Islet precursor cell (in vitro differentiated cells): Measurements from ENCODE around the gene ZNF142.
A peak's percentile ranks its signal among the peaks of the same experiment; 100 is the strongest.

Source experiments
- DNase-seq: peaks from one replicate; pipeline ENCODE4 v3.0.0-alpha.2; 2018

Gene ZNF142

GRCh38 chr2:218659258-218659987 lies at the start of gene ZNF142, which contains the start of gene BCS1L:
TSS of gene ZNF142 (minus strand) at chr2:218659623. CDS start at chr2:218656429, 3,194 bp downstream.
TSS of gene BCS1L (plus strand) at chr2:218659683. CDS start at chr2:218660988, 1,305 bp downstream.
- peak; percentile 95 for DNase-seq

- DNase-seq = no peak
These were observed 48.7 kb upstream of the ZNF142 start for GRCh38 chr2:218708086-218708485.

GRCh38 chr2:218703341-218703740 lies 43.9 kb upstream of the ZNF142 start:
- no peak for DNase-seq

- DNase-seq = no peak
These were observed 42.4 kb upstream of the ZNF142 start for GRCh38 chr2:218701806-218702205.

- DNase-seq = no peak
These were observed 39.5 kb upstream of the ZNF142 start for GRCh38 chr2:218698885-218699284.

- DNase-seq = peak; percentile 86
These were observed 35.2 kb upstream of the ZNF142 start for GRCh38 chr2:218694405-218695145.

- DNase-seq = no peak
These were observed 31.8 kb upstream of the ZNF142 start for GRCh38 chr2:218691234-218691633.

GRCh38 chr2:218687400-218688060 lies 28.1 kb upstream of the ZNF142 start:
- peak; percentile 86 for DNase-seq

GRCh38 chr2:218680061-218680460 lies 20.6 kb upstream of the ZNF142 start:
- no peak for DNase-seq

- no peak for DNase-seq
These were observed 19.7 kb upstream of the ZNF142 start for GRCh38 chr2:218679119-218679518.

- peak; percentile 95 for DNase-seq
These were observed 12.5 kb upstream of the ZNF142 start, which contains the start of the genes RNF25 and STK36 for GRCh38 chr2:218671654-218672566. TSS of gene RNF25 (minus strand) at chr2:218672002. CDS start at chr2:218671970, 32 bp downstream. TSS of gene STK36 (plus strand) at chr2:218672086. CDS start at chr2:218672830, 744 bp downstream.

- no peak for DNase-seq
These were observed 11.8 kb upstream of the ZNF142 start for GRCh38 chr2:218671097-218671653.

GRCh38 chr2:218664653-218665052 lies 5.2 kb upstream of the ZNF142 start:
- DNase-seq = no peak

- DNase-seq = no peak
These were observed 4.5 kb upstream of the ZNF142 start for GRCh38 chr2:218663901-218664300.

GRCh38 chr2:218662827-218663226 lies 3.4 kb upstream of the ZNF142 start:
- DNase-seq = no peak

GRCh38 chr2:218662377-218662776 lies 3.0 kb upstream of the ZNF142 start:
- DNase-seq = peak; percentile 48

- no peak for DNase-seq
These were observed 550 bp upstream of the ZNF142 start for GRCh38 chr2:218659988-218660358.

- peak; percentile 85 for DNase-seq
These were observed 659 bp downstream of the ZNF142 start for GRCh38 chr2:218658671-218659257.

GRCh38 chr2:218655751-218656150 lies 3.7 kb downstream of the ZNF142 start:
- DNase-seq = no peak

- no peak for DNase-seq
These were observed 10.7 kb downstream of the ZNF142 start for GRCh38 chr2:218648787-218649100.

GRCh38 chr2:218648088-218648786 lies 11.2 kb downstream of the ZNF142 start:
- peak; percentile 74 for DNase-seq
